ENCODE measurements around the gene COL27A1. TPM values are rescaled to one million over a fixed set of nuclear protein-coding genes. Genes with fewer than 3 reads are reported as not detected.

Gene COL27A1
- total RNA-seq, 1 donor from 2014 or later, result 13.7 TPM

DNA sequence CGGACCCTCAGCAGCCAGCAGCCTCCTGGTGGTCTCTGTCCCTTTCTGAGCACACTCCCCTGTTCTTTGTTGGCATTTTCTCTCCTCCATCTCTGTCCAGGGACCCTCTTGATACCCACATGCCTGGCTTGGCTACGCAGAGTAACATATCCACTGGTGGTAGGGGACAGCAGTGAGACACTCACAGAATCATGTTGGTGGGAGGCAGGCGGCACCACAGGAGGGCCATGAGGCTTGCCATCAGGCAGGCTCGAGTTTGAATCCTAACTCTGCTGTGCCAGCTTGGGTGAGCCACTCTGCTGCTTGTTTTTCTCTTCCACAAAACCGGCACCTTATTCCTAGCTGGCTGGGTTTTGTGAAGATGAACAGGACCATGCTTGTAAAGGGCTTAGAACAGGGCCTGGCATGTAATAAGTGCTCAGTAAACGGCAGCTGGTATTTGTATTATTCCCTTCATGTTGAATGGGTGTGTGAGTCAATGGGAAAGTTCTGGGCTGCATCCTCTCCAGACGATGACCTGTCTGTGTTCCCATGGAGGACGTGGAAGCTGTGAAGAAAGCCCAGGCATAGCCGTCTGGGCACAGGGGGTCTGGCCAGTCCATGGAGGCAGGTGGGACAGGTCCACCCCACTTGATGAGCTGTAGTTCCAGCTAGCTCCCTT lies 2.3 kb downstream of the COL27A1 start:
- Histone ChIP-seq H3K27ac (no peak overlapping the region), H3K27me3 (peaks cover 17% of the 10 kb centered on the region), H3K4me3 (no peak overlapping the region), H3K9me3 (no peaks in the 10 kb centered on the region), H3K36me3 (no peaks in the 10 kb centered on the region), H3K4me1 (peaks cover 13% of the 10 kb centered on the region)
- ATAC-seq (no peak), DNase-seq (no peak)
- no peak for TF ChIP-seq CTCF (IDR thresholded peaks at IDR 0.05)
- intact Hi-C loops (cut with DNase I), result loop anchor here (10.0 kb wide), 1 partner anchor 127 kb away; no protein-coding TSS in a partner anchor

DNA sequence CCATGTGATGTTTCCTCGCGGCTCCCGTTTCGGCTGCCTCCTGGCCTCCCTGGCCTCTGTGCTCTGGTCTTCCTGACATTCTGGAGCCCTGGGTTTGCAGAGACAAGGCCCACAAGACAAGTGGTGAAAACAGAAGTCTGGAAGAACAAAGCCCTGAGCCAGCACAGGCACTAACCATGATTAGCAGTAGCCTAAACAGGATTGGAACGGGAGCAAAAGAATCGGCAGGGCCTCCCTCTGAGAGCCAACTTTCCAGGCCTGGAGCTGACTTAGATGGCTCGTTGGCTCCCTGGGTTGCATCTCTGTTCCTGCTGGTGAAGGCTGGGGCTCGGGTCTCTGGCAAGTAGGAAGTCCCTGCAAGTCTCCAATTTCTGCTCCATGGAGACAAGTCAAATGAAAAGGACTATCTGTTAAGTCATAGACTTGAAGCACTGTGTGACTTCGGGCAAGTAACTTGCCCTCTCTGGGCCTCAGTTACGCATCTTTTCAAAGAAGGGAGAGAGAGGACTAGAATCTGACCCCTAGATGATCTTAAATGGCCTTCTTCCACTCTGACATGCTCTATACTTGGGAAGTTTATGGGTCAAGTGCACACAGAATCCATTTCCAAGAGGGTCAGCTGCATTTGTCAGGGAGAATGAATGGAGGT lies 3.3 kb downstream of the COL27A1 start:
- TF ChIP-seq CTCF (IDR thresholded peaks at IDR 0.05), result no peak
- Histone ChIP-seq H3K4me1 (peaks cover 20% of the 10 kb centered on the region), H3K9me3 (no peaks in the 10 kb centered on the region), H3K27me3 (peaks cover 7% of the 10 kb centered on the region), H3K27ac (no peak overlapping the region), H3K36me3 (no peaks in the 10 kb centered on the region), H3K4me3 (no peak overlapping the region)
- ATAC-seq (no peak), DNase-seq (no peak)
- intact Hi-C loops (cut with DNase I), result loop anchor here (10.0 kb wide), 1 partner anchor 126 kb away; no protein-coding TSS in a partner anchor

DNA sequence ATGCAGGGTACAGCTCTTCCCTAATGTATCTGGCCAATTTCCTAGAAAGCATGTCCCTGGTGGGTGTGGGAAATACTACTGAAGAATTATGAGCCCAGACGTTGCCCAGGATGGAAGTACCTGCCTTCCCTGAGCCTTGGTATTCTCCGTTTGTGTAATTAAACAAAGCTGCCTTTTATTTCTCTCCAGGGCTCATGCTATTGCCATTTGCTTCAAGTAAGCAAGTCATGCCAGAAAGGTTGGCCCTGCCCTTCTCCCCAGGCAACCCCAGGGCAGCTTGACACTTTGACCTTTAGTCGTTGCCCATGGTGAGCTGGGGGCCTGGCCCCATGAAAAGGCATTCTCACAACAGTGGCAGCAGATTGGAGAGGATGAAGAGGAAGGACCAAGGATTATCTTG lies 4.4 kb downstream of the COL27A1 start:
- no peaks in the 10 kb centered on the region for H3K27me3 ChIP-seq
- ATAC-seq (no peak), DNase-seq (no peak)
- H3K4me1 ChIP-seq, result peaks cover 17% of the 10 kb centered on the region
- no peaks in the 10 kb centered on the region for H3K9me3 ChIP-seq
- no peak overlapping the region for H3K4me3 ChIP-seq
- TF ChIP-seq CTCF (IDR thresholded peaks at IDR 0.05), result no peak
- no peaks in the 10 kb centered on the region for H3K36me3 ChIP-seq
- intact Hi-C loops (cut with DNase I), result loop anchor here (10.0 kb wide), 1 partner anchor 125 kb away; no protein-coding TSS in a partner anchor
- no peak overlapping the region for H3K27ac ChIP-seq

DNA sequence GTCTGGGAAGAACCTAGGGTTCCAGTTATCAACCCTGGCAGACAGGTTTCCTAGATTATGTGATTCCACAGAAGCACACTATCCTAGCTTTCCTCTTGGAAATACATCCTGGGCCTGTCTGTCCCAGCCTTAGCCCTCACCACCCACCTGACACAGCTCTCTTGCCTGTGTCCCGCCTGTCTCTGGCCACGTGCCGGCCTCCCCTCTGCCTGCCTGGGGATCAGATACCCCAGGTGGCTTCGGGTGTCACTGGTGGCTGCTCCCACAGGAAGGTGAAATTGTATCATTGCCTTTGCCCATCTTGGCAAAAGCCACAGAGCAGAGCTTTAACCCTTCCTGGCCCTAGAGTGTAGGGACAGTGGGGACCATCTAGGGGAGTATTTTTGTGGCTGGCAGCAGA lies 6.2 kb downstream of the COL27A1 start:
- intact Hi-C loops (cut with DNase I), result no loop called here
- Histone ChIP-seq H3K27ac (no peak overlapping the region), H3K9me3 (no peaks in the 10 kb centered on the region), H3K27me3 (no peaks in the 10 kb centered on the region), H3K36me3 (no peaks in the 10 kb centered on the region), H3K4me1 (peaks cover 13% of the 10 kb centered on the region), H3K4me3 (no peak overlapping the region)
- no peak for TF ChIP-seq CTCF (IDR thresholded peaks at IDR 0.05)
- DNase-seq (no peak), ATAC-seq (no peak)

- Histone ChIP-seq H3K4me3 (no peak overlapping the region), H3K36me3 (no peaks in the 10 kb centered on the region), H3K4me1 (peaks cover 13% of the 10 kb centered on the region), H3K9me3 (no peaks in the 10 kb centered on the region), H3K27me3 (no peaks in the 10 kb centered on the region), H3K27ac (peak overlapping the region; percentile 51)
- no peak for TF ChIP-seq CTCF (IDR thresholded peaks at IDR 0.05)
- intact Hi-C loops (cut with DNase I), result no loop called here
- DNase-seq, result peak; percentile 75
- peak; percentile 85 for ATAC-seq
These were observed 8.2 kb downstream of the COL27A1 start for GRCh38 chr9:114163517-114163951.

All from upper lobe of right lung (tissue), 1 donor.